ENCODE measurements around the gene ZDHHC8. TPM values are rescaled to one million over a fixed set of nuclear protein-coding genes. Genes with fewer than 3 reads are reported as not detected.

The ZDHHC8 gene
- total and polyA plus RNA-seq, 10 donors: 12.7 to 71.5 (median 33.6) TPM

GRCh38 chr22:20180640-20181039 is 49.0 kb downstream of the ZDHHC8 start:
- intact Hi-C loops (cut with DNase I; ENCODE audit: low total_unique reads): no loop called here

GRCh38 chr22:20181194-20181883 is 49.7 kb downstream of the ZDHHC8 start:
- intact Hi-C loops (cut with DNase I; ENCODE audit: low total_unique reads): no loop called here
- no peaks in the 10 kb centered on the region for H3K4me1 ChIP-seq
- TF ChIP-seq POLR2A (IDR thresholded peaks at IDR 0.05) (no peak), POLR2AphosphoS5 (IDR thresholded peaks at IDR 0.05) (no peak)
- TF ChIP-seq, protein P1, sequence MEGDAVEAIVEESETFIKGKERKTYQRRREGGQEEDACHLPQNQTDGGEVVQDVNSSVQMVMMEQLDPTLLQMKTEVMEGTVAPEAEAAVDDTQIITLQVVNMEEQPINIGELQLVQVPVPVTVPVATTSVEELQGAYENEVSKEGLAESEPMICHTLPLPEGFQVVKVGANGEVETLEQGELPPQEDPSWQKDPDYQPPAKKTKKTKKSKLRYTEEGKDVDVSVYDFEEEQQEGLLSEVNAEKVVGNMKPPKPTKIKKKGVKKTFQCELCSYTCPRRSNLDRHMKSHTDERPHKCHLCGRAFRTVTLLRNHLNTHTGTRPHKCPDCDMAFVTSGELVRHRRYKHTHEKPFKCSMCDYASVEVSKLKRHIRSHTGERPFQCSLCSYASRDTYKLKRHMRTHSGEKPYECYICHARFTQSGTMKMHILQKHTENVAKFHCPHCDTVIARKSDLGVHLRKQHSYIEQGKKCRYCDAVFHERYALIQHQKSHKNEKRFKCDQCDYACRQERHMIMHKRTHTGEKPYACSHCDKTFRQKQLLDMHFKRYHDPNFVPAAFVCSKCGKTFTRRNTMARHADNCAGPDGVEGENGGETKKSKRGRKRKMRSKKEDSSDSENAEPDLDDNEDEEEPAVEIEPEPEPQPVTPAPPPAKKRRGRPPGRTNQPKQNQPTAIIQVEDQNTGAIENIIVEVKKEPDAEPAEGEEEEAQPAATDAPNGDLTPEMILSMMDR (IDR thresholded peaks at IDR 0.05 in 8 of 11, conservative IDR thresholded peaks at IDR 0.05 in 3 of 11): no peak
- no peak overlapping the region for H3K4me3 ChIP-seq
- DNase-seq: no peak
- no peak overlapping the region for H3K27ac ChIP-seq
- H3K27me3 ChIP-seq (replicated peaks in 1 of 7): no peaks in the 10 kb centered on the region
- WGBS, 5 donors: 78 to 90% (median 87%) methylated on average over 9 to 17 of the region's 17 CpGs
- no peaks in the 10 kb centered on the region for H3K36me3 ChIP-seq
- H3K9me3 ChIP-seq: no peaks in the 10 kb centered on the region

More at GRCh38 chr22:20180640-20181039, 49.0 kb downstream of the ZDHHC8 start:
- DNase-seq: no peak
- Histone ChIP-seq H3K4me1 (no peaks in the 10 kb centered on the region), H3K27ac (no peak overlapping the region), H3K4me3 (no peak overlapping the region), H3K36me3 (no peaks in the 10 kb centered on the region), H3K9me3 (no peaks in the 10 kb centered on the region), H3K27me3 (replicated peaks in 1 of 7) (no peaks in the 10 kb centered on the region)
- 63 to 75% (median 68%) methylated on average over 7 to 8 of the region's 8 CpGs for WGBS, 5 donors
- TF ChIP-seq POLR2AphosphoS5 (IDR thresholded peaks at IDR 0.05): no peak
- no peak for TF ChIP-seq POLR2A (IDR thresholded peaks at IDR 0.05)
- TF ChIP-seq, protein P1 (IDR thresholded peaks at IDR 0.05 in 8 of 11, conservative IDR thresholded peaks at IDR 0.05 in 3 of 11): no peak

DNA sequence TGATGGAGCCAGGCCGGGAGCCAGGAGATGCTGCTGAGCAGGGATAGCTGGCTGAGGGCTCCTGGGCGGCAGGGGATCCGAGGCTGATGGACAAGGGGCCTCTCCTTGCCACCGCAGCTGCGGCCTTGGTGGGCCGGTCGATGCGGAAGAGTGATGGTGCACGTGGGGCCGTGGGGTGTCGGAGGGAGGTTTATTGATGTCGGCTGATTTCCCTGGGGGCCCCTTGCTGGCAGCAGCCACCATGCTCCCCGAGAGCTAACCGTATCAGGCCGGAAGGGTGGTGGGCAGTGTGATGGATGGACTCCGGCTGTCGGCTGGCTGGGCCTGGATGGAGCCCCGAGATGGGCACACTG is 50.3 kb downstream of the ZDHHC8 start:
- no peak for DNase-seq
- intact Hi-C loops (cut with DNase I; ENCODE audit: low total_unique reads): no loop called here
- Histone ChIP-seq H3K4me3 (no peak overlapping the region), H3K27me3 (replicated peaks in 1 of 7) (no peaks in the 10 kb centered on the region), H3K4me1 (no peaks in the 10 kb centered on the region), H3K36me3 (no peaks in the 10 kb centered on the region), H3K9me3 (no peaks in the 10 kb centered on the region), H3K27ac (no peak overlapping the region)
- WGBS, 5 donors: 70 to 90% (median 89%) methylated on average over 16 to 18 of the region's 18 CpGs
- no peak for TF ChIP-seq POLR2AphosphoS5 (IDR thresholded peaks at IDR 0.05)
- TF ChIP-seq POLR2A (IDR thresholded peaks at IDR 0.05): no peak
- TF ChIP-seq, protein P1 (IDR thresholded peaks at IDR 0.05 in 8 of 11, conservative IDR thresholded peaks at IDR 0.05 in 3 of 11): no peak

GRCh38 chr22:20182365-20182764 is 50.8 kb downstream of the ZDHHC8 start:
- Histone ChIP-seq H3K27ac (no peak overlapping the region), H3K4me3 (no peak overlapping the region), H3K36me3 (no peaks in the 10 kb centered on the region), H3K4me1 (no peaks in the 10 kb centered on the region), H3K27me3 (replicated peaks in 1 of 7) (no peaks in the 10 kb centered on the region), H3K9me3 (no peaks in the 10 kb centered on the region)
- 78 to 93% (median 86%) methylated on average over 3 to 9 of the region's 9 CpGs for WGBS, 5 donors
- no peak for DNase-seq
- TF ChIP-seq POLR2AphosphoS5 (IDR thresholded peaks at IDR 0.05): no peak
- intact Hi-C loops (cut with DNase I; ENCODE audit: low total_unique reads): no loop called here
